WTC11 (cell line): ENCODE data around the gene ARMC2.

Experiments used
- ATF1 ChIP-seq: sonication (generic); formaldehyde crosslinking; IDR thresholded peaks from 2 replicates; pipeline ENCODE4 v1.8.1; 2023; ENCODE audit warnings: mild to moderate bottlenecking, moderate library complexity, missing genetic modification reagents
- E2F5 ChIP-seq: sonication (generic); formaldehyde crosslinking; IDR thresholded peaks from 2 replicates; pipeline ENCODE4 v1.8.1; 2022; ENCODE audit warnings: mild to moderate bottlenecking, moderate library complexity, missing genetic modification reagents
- ESRRA ChIP-seq: sonication (generic); formaldehyde crosslinking; IDR thresholded peaks from 2 replicates; pipeline ENCODE4 v1.8.1; 2022; ENCODE audit warnings: mild to moderate bottlenecking, missing genetic modification reagents, borderline replicate concordance
- ETV6 ChIP-seq: sonication (generic); formaldehyde crosslinking; IDR thresholded peaks from 2 replicates; pipeline ENCODE4 v1.8.1; 2022; ENCODE audit warnings: mild to moderate bottlenecking, missing genetic modification reagents
- NFE2L1 ChIP-seq: sonication (generic); formaldehyde crosslinking; IDR thresholded peaks from 2 replicates; pipeline ENCODE4 v1.8.1; 2023; ENCODE audit warnings: missing genetic modification reagents
- OVOL2 ChIP-seq: fragments of 250-450 bp; sonication (Bioruptor Pico); IDR thresholded peaks from 2 replicates; pipeline ENCODE4 v1.9.0; 2021; ENCODE audit warnings: mild to moderate bottlenecking, borderline replicate concordance
- SP1 ChIP-seq: sonication (generic); formaldehyde crosslinking; conservative IDR thresholded peaks from 2 replicates; pipeline ENCODE4 v1.8.1; 2022; ENCODE audit warnings: missing genetic modification reagents
- TF ChIP-seq, protein P1 (sequence below): sonication (generic); formaldehyde crosslinking; IDR thresholded peaks from 2 replicates; pipeline ENCODE4 v1.8.0; 2022; ENCODE audit warnings: mild to moderate bottlenecking, missing genetic modification reagents
- TF ChIP-seq, protein P2 (sequence below): fragments of 200-600 bp; IDR thresholded peaks from 2 replicates; pipeline ENCODE4 v1.8.0; 2022; ENCODE audit warnings: antibody characterized with exemption
- TF ChIP-seq, protein P3 (sequence below): sonication (generic); formaldehyde crosslinking; IDR thresholded peaks from 2 replicates; pipeline ENCODE4 v1.8.1; 2023; ENCODE audit warnings: mild to moderate bottlenecking, missing genetic modification reagents, moderate library complexity
- TF ChIP-seq, protein P4 (sequence below): sonication (generic); formaldehyde crosslinking; IDR thresholded peaks from 2 replicates; pipeline ENCODE4 v1.8.1; 2023; ENCODE audit warnings: mild to moderate bottlenecking, missing genetic modification reagents, moderate library complexity
- TF ChIP-seq, protein P5 (sequence below): sonication (generic); formaldehyde crosslinking; IDR thresholded peaks from 2 replicates; pipeline ENCODE4 v1.8.1; 2022; ENCODE audit warnings: mild to moderate bottlenecking, missing genetic modification reagents, moderate library complexity, borderline replicate concordance

DNA sequence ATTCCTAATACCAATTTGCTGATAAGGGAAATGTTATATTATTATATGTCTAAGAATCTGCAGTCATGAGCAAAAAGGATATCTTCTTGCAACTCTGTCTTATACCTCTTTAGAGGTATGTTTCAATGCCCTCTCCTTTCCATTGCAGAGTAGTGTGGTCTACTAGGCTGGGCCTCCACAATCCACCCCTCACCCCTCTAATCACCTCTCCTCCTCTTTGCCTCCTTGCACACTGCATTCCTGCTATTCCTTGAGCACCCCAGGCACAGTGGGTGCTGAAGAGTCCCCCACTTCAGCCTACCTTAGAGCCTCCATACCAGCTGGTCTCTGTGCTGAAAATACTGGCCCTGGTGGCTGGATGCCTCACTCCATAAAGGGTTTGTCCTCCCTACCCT lies 26.9 kb downstream of the ARMC2 start:
- TF ChIP-seq, protein P1, sequence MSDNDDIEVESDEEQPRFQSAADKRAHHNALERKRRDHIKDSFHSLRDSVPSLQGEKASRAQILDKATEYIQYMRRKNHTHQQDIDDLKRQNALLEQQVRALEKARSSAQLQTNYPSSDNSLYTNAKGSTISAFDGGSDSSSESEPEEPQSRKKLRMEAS (CRISPR knock-in tag) = no peak
- TF ChIP-seq SP1 (CRISPR knock-in tag) = no peak
- TF ChIP-seq, protein P2, sequence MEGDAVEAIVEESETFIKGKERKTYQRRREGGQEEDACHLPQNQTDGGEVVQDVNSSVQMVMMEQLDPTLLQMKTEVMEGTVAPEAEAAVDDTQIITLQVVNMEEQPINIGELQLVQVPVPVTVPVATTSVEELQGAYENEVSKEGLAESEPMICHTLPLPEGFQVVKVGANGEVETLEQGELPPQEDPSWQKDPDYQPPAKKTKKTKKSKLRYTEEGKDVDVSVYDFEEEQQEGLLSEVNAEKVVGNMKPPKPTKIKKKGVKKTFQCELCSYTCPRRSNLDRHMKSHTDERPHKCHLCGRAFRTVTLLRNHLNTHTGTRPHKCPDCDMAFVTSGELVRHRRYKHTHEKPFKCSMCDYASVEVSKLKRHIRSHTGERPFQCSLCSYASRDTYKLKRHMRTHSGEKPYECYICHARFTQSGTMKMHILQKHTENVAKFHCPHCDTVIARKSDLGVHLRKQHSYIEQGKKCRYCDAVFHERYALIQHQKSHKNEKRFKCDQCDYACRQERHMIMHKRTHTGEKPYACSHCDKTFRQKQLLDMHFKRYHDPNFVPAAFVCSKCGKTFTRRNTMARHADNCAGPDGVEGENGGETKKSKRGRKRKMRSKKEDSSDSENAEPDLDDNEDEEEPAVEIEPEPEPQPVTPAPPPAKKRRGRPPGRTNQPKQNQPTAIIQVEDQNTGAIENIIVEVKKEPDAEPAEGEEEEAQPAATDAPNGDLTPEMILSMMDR = no peak
- TF ChIP-seq, protein P3, sequence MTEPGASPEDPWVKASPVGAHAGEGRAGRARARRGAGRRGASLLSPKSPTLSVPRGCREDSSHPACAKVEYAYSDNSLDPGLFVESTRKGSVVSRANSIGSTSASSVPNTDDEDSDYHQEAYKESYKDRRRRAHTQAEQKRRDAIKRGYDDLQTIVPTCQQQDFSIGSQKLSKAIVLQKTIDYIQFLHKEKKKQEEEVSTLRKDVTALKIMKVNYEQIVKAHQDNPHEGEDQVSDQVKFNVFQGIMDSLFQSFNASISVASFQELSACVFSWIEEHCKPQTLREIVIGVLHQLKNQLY (CRISPR knock-in tag) = no peak
- TF ChIP-seq ATF1 (CRISPR knock-in tag) = no peak
- no peak for TF ChIP-seq ETV6 (CRISPR knock-in tag)
- TF ChIP-seq, protein P4, sequence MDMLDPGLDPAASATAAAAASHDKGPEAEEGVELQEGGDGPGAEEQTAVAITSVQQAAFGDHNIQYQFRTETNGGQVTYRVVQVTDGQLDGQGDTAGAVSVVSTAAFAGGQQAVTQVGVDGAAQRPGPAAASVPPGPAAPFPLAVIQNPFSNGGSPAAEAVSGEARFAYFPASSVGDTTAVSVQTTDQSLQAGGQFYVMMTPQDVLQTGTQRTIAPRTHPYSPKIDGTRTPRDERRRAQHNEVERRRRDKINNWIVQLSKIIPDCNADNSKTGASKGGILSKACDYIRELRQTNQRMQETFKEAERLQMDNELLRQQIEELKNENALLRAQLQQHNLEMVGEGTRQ (CRISPR knock-in tag) = no peak
- no peak for TF ChIP-seq E2F5 (CRISPR knock-in tag)
- TF ChIP-seq ESRRA (CRISPR knock-in tag) = no peak
- no peak for TF ChIP-seq NFE2L1
- no peak for TF ChIP-seq OVOL2 (CRISPR knock-in tag)
- TF ChIP-seq, protein P5, sequence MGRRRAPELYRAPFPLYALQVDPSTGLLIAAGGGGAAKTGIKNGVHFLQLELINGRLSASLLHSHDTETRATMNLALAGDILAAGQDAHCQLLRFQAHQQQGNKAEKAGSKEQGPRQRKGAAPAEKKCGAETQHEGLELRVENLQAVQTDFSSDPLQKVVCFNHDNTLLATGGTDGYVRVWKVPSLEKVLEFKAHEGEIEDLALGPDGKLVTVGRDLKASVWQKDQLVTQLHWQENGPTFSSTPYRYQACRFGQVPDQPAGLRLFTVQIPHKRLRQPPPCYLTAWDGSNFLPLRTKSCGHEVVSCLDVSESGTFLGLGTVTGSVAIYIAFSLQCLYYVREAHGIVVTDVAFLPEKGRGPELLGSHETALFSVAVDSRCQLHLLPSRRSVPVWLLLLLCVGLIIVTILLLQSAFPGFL (CRISPR knock-in tag) = no peak
